Activated T-cell treated with anti-CD3 and anti-CD28 coated beads, Interleukin-2, amount 50 U/mL, for 24 hours (primary cell): ENCODE measurements around the gene SLC35A1.
"Not testable (repeated sequence)": the region's sequence is repeated elsewhere in the genome, so short reads cannot be mapped to it uniquely, and the experiment has no call there.

Source experiments
- DNase-seq: peaks from one replicate; pipeline ENCODE4 v3.0.0-alpha.2; 2020
- H3K27ac Mint-ChIP-seq: 2 replicates; pipeline ENCODE4 v1.8.0; 2020; ENCODE audit warnings: mild to moderate bottlenecking, mixed read lengths
- H3K27me3 Mint-ChIP-seq: 2 replicates; pipeline ENCODE4 v1.8.0; 2020; ENCODE audit warnings: mixed read lengths
- H3K36me3 Mint-ChIP-seq: 2 replicates; pipeline ENCODE4 v1.8.0; 2020; ENCODE audit warnings: low read depth, mixed read lengths
- H3K4me1 Mint-ChIP-seq: 2 replicates; pipeline ENCODE4 v1.8.0; 2020; ENCODE audit warnings: low read depth, mixed read lengths
- H3K4me3 Mint-ChIP-seq: 2 replicates; pipeline ENCODE4 v1.8.0; 2020; ENCODE audit warnings: mild to moderate bottlenecking, moderate library complexity, mixed read lengths
- H3K9me3 Mint-ChIP-seq: 2 replicates; pipeline ENCODE4 v1.8.0; 2020; ENCODE audit warnings: mixed read lengths

The SLC35A1 gene, protein sequence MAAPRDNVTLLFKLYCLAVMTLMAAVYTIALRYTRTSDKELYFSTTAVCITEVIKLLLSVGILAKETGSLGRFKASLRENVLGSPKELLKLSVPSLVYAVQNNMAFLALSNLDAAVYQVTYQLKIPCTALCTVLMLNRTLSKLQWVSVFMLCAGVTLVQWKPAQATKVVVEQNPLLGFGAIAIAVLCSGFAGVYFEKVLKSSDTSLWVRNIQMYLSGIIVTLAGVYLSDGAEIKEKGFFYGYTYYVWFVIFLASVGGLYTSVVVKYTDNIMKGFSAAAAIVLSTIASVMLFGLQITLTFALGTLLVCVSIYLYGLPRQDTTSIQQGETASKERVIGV

DNA sequence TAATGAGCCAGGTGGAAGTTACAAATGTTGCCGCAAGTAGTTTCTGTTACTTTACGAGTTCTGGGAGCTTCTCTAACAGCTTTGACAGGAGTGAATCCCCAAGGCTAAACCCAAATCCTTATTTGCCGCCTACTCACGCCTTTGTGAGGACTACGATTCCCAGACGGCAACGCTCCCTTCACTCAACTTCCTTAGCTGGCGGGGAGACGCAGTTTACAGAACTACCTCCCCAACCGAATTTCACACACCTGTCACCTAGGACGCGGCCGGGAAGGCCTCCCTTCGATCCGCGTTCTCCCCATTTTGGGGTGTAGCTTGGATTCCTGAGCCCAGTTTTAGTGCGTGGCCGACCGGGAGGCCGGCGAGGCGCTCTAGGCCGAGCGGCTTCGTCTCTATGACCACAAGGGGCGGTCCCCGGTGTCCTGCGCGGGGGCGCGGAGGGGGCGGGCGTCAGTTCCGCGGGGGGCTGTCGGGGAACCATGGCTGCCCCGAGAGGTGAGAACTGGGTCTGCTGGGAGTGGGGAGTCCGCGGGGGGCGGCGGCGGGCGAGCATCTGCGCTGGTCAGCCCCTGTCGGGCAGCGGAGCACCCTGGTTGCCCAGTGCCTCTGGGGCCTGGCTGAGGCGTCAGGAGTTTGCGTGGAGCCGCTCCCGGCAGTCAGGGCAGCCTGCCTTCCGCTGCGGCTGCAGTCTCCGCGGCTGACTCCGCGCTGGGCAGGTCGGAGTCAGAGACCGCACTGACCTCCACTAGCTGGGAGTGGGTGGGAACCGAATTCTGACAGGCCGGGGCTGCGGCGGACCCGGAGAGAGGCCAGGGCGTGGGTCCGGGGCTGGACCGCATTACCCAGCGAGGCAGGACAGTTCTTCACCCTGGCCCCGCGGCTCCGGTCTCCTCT, at the start of gene SLC35A1:
Gene SLC35A1, plus strand, starts transcription at position 450 of the 894 bp plus-strand sequence. Its CDS starts 30 bp downstream, at position 480.
- H3K4me3 Mint-ChIP-seq = peak within 1 kb of the TSS; percentile 92
- H3K4me1 Mint-ChIP-seq = peaks cover 34% of the 10 kb centered on the region
- H3K27ac Mint-ChIP-seq = peak within 1 kb of the TSS; percentile 98
- H3K27me3 Mint-ChIP-seq = peaks cover 3% of the 10 kb centered on the region
- peaks cover 13% of the 10 kb centered on the region for H3K36me3 Mint-ChIP-seq
- H3K9me3 Mint-ChIP-seq = no peaks in the 10 kb centered on the region
- DNase-seq = peak; percentile 95

DNA sequence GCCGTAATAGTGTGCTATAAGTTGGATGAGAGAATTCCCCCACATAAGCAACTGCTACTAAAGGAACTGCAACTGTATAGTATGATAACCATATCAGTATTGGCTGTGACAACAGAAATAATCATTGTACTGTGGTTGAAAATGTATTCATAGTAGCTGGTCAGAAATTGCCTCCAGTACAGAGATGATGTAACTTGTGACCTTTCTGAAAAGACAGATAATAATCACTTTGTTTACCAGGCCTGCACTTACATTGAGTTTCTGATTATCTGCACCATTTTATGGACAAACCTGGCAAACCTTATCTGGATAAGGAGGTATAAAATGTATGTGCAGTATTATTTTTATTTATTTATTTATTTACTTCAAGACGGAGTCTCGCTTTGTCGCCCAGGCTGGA, 46.0 kb upstream of the SLC35A1 start:
- no peaks in the 10 kb centered on the region for H3K36me3 Mint-ChIP-seq
- no peak for DNase-seq
- no peak overlapping the region for H3K4me3 Mint-ChIP-seq
- no peaks in the 10 kb centered on the region for H3K9me3 Mint-ChIP-seq
- H3K27me3 Mint-ChIP-seq = peaks cover 19% of the 10 kb centered on the region
- H3K27ac Mint-ChIP-seq = no peak overlapping the region
- H3K4me1 Mint-ChIP-seq = no peaks in the 10 kb centered on the region

DNA sequence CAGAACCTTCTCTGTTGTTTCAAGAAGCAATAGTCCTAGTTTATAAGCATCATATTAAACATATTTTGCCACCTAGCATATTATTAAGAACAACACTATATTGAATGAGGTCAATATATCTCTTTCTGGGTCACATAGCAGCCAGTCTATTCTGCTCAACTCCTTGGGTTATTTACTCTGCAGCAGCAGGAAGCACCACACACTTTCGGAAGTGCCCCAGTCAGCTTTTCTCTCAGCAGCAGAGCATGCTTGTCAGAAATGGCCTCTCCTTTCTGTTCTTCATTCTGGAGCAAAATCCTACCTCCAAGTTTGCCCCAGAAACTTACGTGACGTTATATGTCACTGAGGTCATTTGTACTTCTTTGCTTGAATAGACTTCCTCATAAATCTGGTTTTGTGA, 42.3 kb upstream of the SLC35A1 start:
- H3K36me3 Mint-ChIP-seq = no peaks in the 10 kb centered on the region
- no peak overlapping the region for H3K4me3 Mint-ChIP-seq
- no peak for DNase-seq
- H3K4me1 Mint-ChIP-seq = no peaks in the 10 kb centered on the region
- H3K9me3 Mint-ChIP-seq = no peaks in the 10 kb centered on the region
- no peak overlapping the region for H3K27ac Mint-ChIP-seq
- peaks cover 19% of the 10 kb centered on the region for H3K27me3 Mint-ChIP-seq

- DNase-seq = no peak
- Mint-ChIP-seq H3K27me3 (peaks cover 19% of the 10 kb centered on the region), H3K36me3 (no peaks in the 10 kb centered on the region), H3K4me3 (no peak overlapping the region), H3K9me3 (no peaks in the 10 kb centered on the region), H3K4me1 (no peaks in the 10 kb centered on the region), H3K27ac (no peak overlapping the region)
Observed at GRCh38 chr6:87431263-87431662, 41.5 kb upstream of the SLC35A1 start.

GRCh38 chr6:87436435-87436834, 36.3 kb upstream of the SLC35A1 start:
- peak; percentile 36 for DNase-seq
- Mint-ChIP-seq H3K9me3 (no peaks in the 10 kb centered on the region), H3K36me3 (no peaks in the 10 kb centered on the region)

GRCh38 chr6:87441711-87442110, 31.1 kb upstream of the SLC35A1 start:
- Mint-ChIP-seq H3K36me3 (no peaks in the 10 kb centered on the region), H3K27ac (no peak overlapping the region), H3K4me1 (no peaks in the 10 kb centered on the region), H3K27me3 (peaks cover 9% of the 10 kb centered on the region), H3K4me3 (no peak overlapping the region), H3K9me3 (peaks cover 4% of the 10 kb centered on the region)
- DNase-seq = no peak

More at GRCh38 chr6:87436435-87436834, 36.3 kb upstream of the SLC35A1 start:
- H3K27me3 Mint-ChIP-seq = peaks cover 1% of the 10 kb centered on the region
- H3K27ac Mint-ChIP-seq = no peak overlapping the region
- no peaks in the 10 kb centered on the region for H3K4me1 Mint-ChIP-seq
- no peak overlapping the region for H3K4me3 Mint-ChIP-seq

DNA sequence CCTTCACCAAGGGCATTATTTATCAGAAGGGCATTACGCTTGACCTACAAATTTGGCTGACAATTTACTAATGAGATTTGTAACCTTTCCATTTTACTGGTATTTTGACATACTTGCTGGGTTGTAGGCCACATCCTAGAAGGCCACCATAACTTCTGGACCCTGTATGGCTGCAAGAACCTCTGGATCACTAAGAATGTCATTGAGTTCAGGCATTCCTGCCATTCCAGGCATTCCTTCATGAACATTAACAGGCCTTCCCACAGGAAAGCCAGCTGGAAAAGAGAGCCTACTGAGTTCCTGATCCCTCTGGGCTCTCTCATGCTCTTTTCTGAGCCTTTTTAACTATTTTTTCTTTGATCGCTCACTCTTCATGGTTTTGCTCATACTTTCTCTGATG, 28.4 kb upstream of the SLC35A1 start:
- Mint-ChIP-seq H3K4me1 (no peaks in the 10 kb centered on the region), H3K9me3 (peaks cover 4% of the 10 kb centered on the region), H3K4me3 (no peak overlapping the region), H3K36me3 (no peaks in the 10 kb centered on the region), H3K27me3 (peaks cover 29% of the 10 kb centered on the region), H3K27ac (no peak overlapping the region)
- DNase-seq = no peak

DNA sequence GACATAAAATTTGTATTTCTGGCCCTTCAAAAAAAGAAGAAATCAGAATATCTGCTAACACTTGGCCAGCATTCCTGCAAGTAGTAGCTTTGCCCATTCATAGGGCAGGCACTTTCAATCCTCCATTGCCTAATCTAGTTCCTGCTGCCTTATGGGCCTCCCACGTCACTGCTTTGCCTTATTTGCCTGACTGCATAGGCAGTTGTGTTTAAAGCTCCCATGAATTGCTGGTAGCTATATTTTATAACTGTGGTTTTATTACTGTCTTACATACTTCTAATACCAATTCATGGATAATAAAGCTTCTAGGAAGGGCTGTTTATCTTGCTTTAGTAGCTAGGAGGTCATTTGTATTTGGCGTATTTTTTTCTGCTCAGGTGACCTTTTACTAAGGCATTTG, 7.7 kb upstream of the SLC35A1 start:
- Mint-ChIP-seq H3K9me3 (peaks cover 2% of the 10 kb centered on the region), H3K27me3 (peaks cover 31% of the 10 kb centered on the region), H3K4me3 (no peak overlapping the region), H3K4me1 (no peaks in the 10 kb centered on the region), H3K27ac (no peak overlapping the region), H3K36me3 (no peaks in the 10 kb centered on the region)
- DNase-seq = no peak

GRCh38 chr6:87473419-87473903, 687 bp downstream of the SLC35A1 start:
- Mint-ChIP-seq H3K9me3 (no peaks in the 10 kb centered on the region), H3K4me1 (peaks cover 34% of the 10 kb centered on the region), H3K36me3 (peaks cover 20% of the 10 kb centered on the region), H3K4me3 (peak overlapping the region; percentile 92), H3K27me3 (peaks cover under 1% of the 10 kb centered on the region), H3K27ac (peak overlapping the region; percentile 98)
- no peak for DNase-seq

- Mint-ChIP-seq H3K27ac (no peak overlapping the region), H3K36me3 (peaks cover 44% of the 10 kb centered on the region), H3K4me3 (no peak overlapping the region), H3K27me3 (no peaks in the 10 kb centered on the region), H3K4me1 (peaks cover 9% of the 10 kb centered on the region), H3K9me3 (no peaks in the 10 kb centered on the region)
- no peak for DNase-seq
Observed at GRCh38 chr6:87481931-87482330, 9.2 kb downstream of the SLC35A1 start.

GRCh38 chr6:87482366-87482765, 9.6 kb downstream of the SLC35A1 start:
- Mint-ChIP-seq H3K27ac (no peak overlapping the region), H3K36me3 (peaks cover 44% of the 10 kb centered on the region), H3K27me3 (no peaks in the 10 kb centered on the region), H3K4me1 (peaks cover 9% of the 10 kb centered on the region), H3K4me3 (no peak overlapping the region), H3K9me3 (no peaks in the 10 kb centered on the region)
- DNase-seq = no peak

DNA sequence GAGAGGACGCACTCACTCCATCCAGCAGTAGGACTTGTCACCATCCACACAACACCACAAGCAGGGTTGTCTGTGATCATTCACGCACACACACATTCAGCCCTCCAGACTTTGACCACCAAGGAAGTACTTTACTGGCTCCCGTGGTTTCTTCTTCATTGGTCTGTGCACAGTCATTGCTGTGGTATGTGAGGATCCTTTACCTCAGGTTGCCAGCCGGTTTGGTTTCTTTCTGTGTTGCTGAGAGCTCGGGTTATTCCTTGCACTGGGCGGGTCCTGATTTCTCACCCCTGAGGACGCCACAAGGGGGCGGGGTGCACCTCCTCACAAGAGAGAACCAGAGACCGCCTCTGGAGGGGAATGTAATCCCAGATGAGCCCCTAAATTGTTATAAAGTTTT, 11.2 kb downstream of the SLC35A1 start:
- Mint-ChIP-seq H3K36me3 (peaks cover 31% of the 10 kb centered on the region), H3K4me1 (peaks cover 7% of the 10 kb centered on the region), H3K27ac (no peak overlapping the region), H3K9me3 (no peaks in the 10 kb centered on the region), H3K4me3 (no peak overlapping the region), H3K27me3 (no peaks in the 10 kb centered on the region)
- no peak for DNase-seq

DNA sequence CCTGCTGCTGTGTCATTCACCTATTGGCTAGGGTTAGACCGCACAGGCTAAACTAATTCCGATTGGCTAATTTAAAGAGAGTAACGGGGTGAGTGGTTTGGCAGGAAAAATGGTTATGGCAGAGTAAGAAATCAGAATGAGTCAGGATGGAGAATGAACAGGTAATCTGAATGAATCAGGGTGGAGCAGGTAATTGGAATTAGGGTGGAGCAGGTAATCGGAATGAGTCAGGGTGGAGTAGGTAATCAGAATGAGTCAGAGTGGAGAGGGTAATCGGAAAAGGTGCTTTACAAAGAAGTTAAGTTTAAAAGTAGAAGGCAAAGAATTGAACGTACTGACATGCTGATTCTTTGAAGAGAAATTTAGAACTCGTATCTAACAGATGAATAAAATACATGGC, 11.7 kb downstream of the SLC35A1 start:
- Mint-ChIP-seq H3K27me3 (no peaks in the 10 kb centered on the region), H3K4me3 (no peak overlapping the region), H3K4me1 (peaks cover 7% of the 10 kb centered on the region), H3K36me3 (peaks cover 26% of the 10 kb centered on the region), H3K27ac (no peak overlapping the region), H3K9me3 (no peaks in the 10 kb centered on the region)
- no peak for DNase-seq

- no peaks in the 10 kb centered on the region for H3K9me3 Mint-ChIP-seq
- H3K27ac Mint-ChIP-seq = no peak overlapping the region
- DNase-seq = no peak
- H3K4me1 Mint-ChIP-seq = peaks cover 9% of the 10 kb centered on the region
- no peaks in the 10 kb centered on the region for H3K27me3 Mint-ChIP-seq
- peaks cover 32% of the 10 kb centered on the region for H3K36me3 Mint-ChIP-seq
- H3K4me3 Mint-ChIP-seq = no peak overlapping the region
Observed at GRCh38 chr6:87487555-87487954, 14.8 kb downstream of the SLC35A1 start.

- H3K4me3 Mint-ChIP-seq = not testable (repeated sequence)
Observed at GRCh38 chr6:87489326-87489725, 16.6 kb downstream of the SLC35A1 start.

More at GRCh38 chr6:87489326-87489725, 16.6 kb downstream of the SLC35A1 start:
- not testable (repeated sequence) for DNase-seq, H3K9me3 Mint-ChIP-seq, H3K27ac Mint-ChIP-seq, H3K27me3 Mint-ChIP-seq, H3K4me1 Mint-ChIP-seq
- peaks cover 40% of the 10 kb centered on the region for H3K36me3 Mint-ChIP-seq
